ENCODE results near the gene OR8G1. TPM values are rescaled to one million over a fixed set of nuclear protein-coding genes. Genes with fewer than 3 reads are reported as not detected.
"Not testable (repeated sequence)": the region's sequence is repeated elsewhere in the genome, so short reads cannot be mapped to it uniquely, and the experiment has no call there.

OR8G1 gene
- total and polyA plus RNA-seq, 2 donors (not counting 1 experiment from before 2014, with no cell fraction given) = not detected

DNA sequence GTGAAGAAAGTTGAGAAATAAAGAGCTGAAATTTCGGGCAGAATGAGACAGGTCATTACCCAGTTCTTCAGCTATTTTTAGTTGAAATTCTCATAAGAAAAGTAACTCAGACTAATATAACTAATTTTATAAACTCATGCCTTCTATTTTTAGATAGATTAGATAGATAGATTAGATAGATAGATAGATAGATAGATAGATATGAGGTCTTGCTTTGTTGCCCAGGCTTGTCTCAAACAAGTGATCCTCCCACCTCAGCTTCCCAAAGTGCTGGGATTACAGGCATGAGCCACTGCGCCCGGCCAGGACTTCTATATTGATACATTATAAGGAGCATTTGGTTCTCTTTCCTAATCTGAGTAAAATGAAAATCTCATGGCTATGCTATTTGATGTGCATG, 26.9 kb upstream of the OR8G1 start:
- H3K27ac ChIP-seq (ENCODE audit: insufficient read depth, low read length) = no peak overlapping the region
- no peaks in the 10 kb centered on the region for H4K20me1 ChIP-seq (ENCODE audit: control insufficient read depth, extremely low read depth, insufficient read depth, low read length)
- H3K9me3 ChIP-seq (ENCODE audit: control insufficient read depth, insufficient read depth, low read depth, low read length) = no peaks in the 10 kb centered on the region
- H3K4me3 ChIP-seq (replicated peaks in 1 of 4; ENCODE audit: control extremely low read depth in 1 of 4, insufficient read depth in 1 of 4, low read depth in 3 of 4, low read length in 4 of 4) = no peak overlapping the region
- no peaks in the 10 kb centered on the region for H3K27me3 ChIP-seq (ENCODE audit: control insufficient read depth, insufficient read depth, low read length)
- no peak overlapping the region for H3K9ac ChIP-seq (ENCODE audit: insufficient read depth, low read length)
- no peaks in the 10 kb centered on the region for H3K36me3 ChIP-seq (ENCODE audit: control insufficient read depth, insufficient read depth, low read length)
- H3K4me2 ChIP-seq (ENCODE audit: extremely low read depth, insufficient read depth, low read length) = no peak overlapping the region
- DNase-seq (ENCODE audit: low read depth in 2 of 2) = no peak
- TF ChIP-seq EZH2 (IDR thresholded peaks at IDR 0.05; ENCODE audit: low read length, missing control alignments) = no peak
- TF ChIP-seq, protein P1, sequence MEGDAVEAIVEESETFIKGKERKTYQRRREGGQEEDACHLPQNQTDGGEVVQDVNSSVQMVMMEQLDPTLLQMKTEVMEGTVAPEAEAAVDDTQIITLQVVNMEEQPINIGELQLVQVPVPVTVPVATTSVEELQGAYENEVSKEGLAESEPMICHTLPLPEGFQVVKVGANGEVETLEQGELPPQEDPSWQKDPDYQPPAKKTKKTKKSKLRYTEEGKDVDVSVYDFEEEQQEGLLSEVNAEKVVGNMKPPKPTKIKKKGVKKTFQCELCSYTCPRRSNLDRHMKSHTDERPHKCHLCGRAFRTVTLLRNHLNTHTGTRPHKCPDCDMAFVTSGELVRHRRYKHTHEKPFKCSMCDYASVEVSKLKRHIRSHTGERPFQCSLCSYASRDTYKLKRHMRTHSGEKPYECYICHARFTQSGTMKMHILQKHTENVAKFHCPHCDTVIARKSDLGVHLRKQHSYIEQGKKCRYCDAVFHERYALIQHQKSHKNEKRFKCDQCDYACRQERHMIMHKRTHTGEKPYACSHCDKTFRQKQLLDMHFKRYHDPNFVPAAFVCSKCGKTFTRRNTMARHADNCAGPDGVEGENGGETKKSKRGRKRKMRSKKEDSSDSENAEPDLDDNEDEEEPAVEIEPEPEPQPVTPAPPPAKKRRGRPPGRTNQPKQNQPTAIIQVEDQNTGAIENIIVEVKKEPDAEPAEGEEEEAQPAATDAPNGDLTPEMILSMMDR (conservative IDR thresholded peaks at IDR 0.05 in 1 of 2, IDR thresholded peaks at IDR 0.05 in 1 of 2; ENCODE audit: low read depth in 1 of 2, low read length in 2 of 2) = no peak
- no peaks in the 10 kb centered on the region for H3K79me2 ChIP-seq (ENCODE audit: control insufficient read depth, insufficient read depth, low read length)
- no peaks in the 10 kb centered on the region for H3K4me1 ChIP-seq (ENCODE audit: control insufficient read depth, extremely low read depth, insufficient read depth, low read length)
- no peak overlapping the region for H2AFZ ChIP-seq (ENCODE audit: low read length)

GRCh38 chr11:124219126-124219525, 21.8 kb upstream of the OR8G1 start:
- no peaks in the 10 kb centered on the region for H3K9me3 ChIP-seq (ENCODE audit: control insufficient read depth, insufficient read depth, low read depth, low read length)
- peak in 1 of 2 donors; percentile 9 for DNase-seq (ENCODE audit: low read depth in 2 of 2)
- no peaks in the 10 kb centered on the region for H3K79me2 ChIP-seq (ENCODE audit: control insufficient read depth, insufficient read depth, low read length)
- no peak overlapping the region for H3K27ac ChIP-seq (ENCODE audit: insufficient read depth, low read length)
- H3K4me3 ChIP-seq (replicated peaks in 1 of 4; ENCODE audit: control extremely low read depth in 1 of 4, insufficient read depth in 1 of 4, low read depth in 3 of 4, low read length in 4 of 4) = no peak overlapping the region
- no peak overlapping the region for H3K4me2 ChIP-seq (ENCODE audit: extremely low read depth, insufficient read depth, low read length)
- H2AFZ ChIP-seq (ENCODE audit: low read length) = no peak overlapping the region
- H3K9ac ChIP-seq (ENCODE audit: insufficient read depth, low read length) = no peak overlapping the region
- H3K4me1 ChIP-seq (ENCODE audit: control insufficient read depth, extremely low read depth, insufficient read depth, low read length) = no peaks in the 10 kb centered on the region
- no peak for TF ChIP-seq EZH2 (IDR thresholded peaks at IDR 0.05; ENCODE audit: low read length, missing control alignments)
- TF ChIP-seq, protein P1 (conservative IDR thresholded peaks at IDR 0.05 in 1 of 2, IDR thresholded peaks at IDR 0.05 in 1 of 2; ENCODE audit: low read depth in 1 of 2, low read length in 2 of 2) = no peak
- H3K27me3 ChIP-seq (ENCODE audit: control insufficient read depth, insufficient read depth, low read length) = no peaks in the 10 kb centered on the region
- no peaks in the 10 kb centered on the region for H4K20me1 ChIP-seq (ENCODE audit: control insufficient read depth, extremely low read depth, insufficient read depth, low read length)
- no peaks in the 10 kb centered on the region for H3K36me3 ChIP-seq (ENCODE audit: control insufficient read depth, insufficient read depth, low read length)

GRCh38 chr11:124222407-124222806, 18.5 kb upstream of the OR8G1 start:
- H3K9me3 ChIP-seq (ENCODE audit: control insufficient read depth, insufficient read depth, low read depth, low read length) = no peaks in the 10 kb centered on the region
- no peaks in the 10 kb centered on the region for H3K36me3 ChIP-seq (ENCODE audit: control insufficient read depth, insufficient read depth, low read length)
- H2AFZ ChIP-seq (ENCODE audit: low read length) = no peak overlapping the region
- H3K4me3 ChIP-seq (replicated peaks in 1 of 4; ENCODE audit: control extremely low read depth in 1 of 4, insufficient read depth in 1 of 4, low read depth in 3 of 4, low read length in 4 of 4) = no peak overlapping the region
- H4K20me1 ChIP-seq (ENCODE audit: control insufficient read depth, extremely low read depth, insufficient read depth, low read length) = no peaks in the 10 kb centered on the region
- H3K27ac ChIP-seq (ENCODE audit: insufficient read depth, low read length) = no peak overlapping the region
- H3K79me2 ChIP-seq (ENCODE audit: control insufficient read depth, insufficient read depth, low read length) = no peaks in the 10 kb centered on the region
- TF ChIP-seq, protein P1 (conservative IDR thresholded peaks at IDR 0.05 in 1 of 2, IDR thresholded peaks at IDR 0.05 in 1 of 2; ENCODE audit: low read depth in 1 of 2, low read length in 2 of 2) = no peak
- no peak for TF ChIP-seq EZH2 (IDR thresholded peaks at IDR 0.05; ENCODE audit: low read length, missing control alignments)
- no peak overlapping the region for H3K4me2 ChIP-seq (ENCODE audit: extremely low read depth, insufficient read depth, low read length)
- no peaks in the 10 kb centered on the region for H3K4me1 ChIP-seq (ENCODE audit: control insufficient read depth, extremely low read depth, insufficient read depth, low read length)
- no peaks in the 10 kb centered on the region for H3K27me3 ChIP-seq (ENCODE audit: control insufficient read depth, insufficient read depth, low read length)
- DNase-seq (ENCODE audit: low read depth in 2 of 2) = no peak
- no peak overlapping the region for H3K9ac ChIP-seq (ENCODE audit: insufficient read depth, low read length)

DNA sequence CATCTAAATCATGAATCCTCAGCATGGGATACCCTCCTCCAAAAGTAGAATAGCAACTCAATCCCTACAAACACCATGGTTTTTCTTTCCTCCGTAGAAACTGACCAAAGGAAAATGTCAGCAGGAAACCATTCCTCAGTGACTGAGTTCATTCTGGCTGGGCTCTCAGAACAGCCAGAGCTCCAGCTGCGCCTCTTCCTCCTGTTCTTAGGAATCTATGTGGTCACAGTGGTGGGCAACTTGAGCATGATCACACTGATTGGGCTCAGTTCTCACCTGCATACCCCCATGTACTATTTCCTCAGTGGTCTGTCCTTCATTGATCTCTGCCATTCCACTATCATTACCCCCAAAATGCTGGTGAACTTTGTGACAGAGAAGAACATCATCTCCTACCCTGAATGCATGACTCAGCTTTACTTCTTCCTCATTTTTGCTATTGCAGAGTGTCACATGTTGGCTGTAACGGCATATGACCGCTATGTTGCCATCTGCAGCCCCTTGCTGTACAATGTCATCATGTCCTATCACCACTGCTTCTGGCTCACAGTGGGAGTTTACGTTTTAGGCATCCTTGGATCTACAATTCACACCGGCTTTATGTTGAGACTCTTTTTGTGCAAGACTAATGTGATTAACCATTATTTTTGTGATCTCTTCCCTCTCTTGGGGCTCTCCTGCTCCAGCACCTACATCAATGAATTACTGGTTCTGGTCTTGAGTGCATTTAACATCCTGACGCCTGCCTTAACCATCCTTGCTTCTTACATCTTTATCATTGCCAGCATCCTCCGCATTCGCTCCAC, 16.1 kb upstream of the OR8G1 start:
- not testable (repeated sequence) for H4K20me1 ChIP-seq (ENCODE audit: control insufficient read depth, extremely low read depth, insufficient read depth, low read length); H3K79me2 ChIP-seq (ENCODE audit: control insufficient read depth, insufficient read depth, low read length); H3K4me1 ChIP-seq (ENCODE audit: control insufficient read depth, extremely low read depth, insufficient read depth, low read length); DNase-seq (ENCODE audit: low read depth in 2 of 2); H2AFZ ChIP-seq (ENCODE audit: low read length); H3K4me2 ChIP-seq (ENCODE audit: extremely low read depth, insufficient read depth, low read length); H3K9me3 ChIP-seq (ENCODE audit: control insufficient read depth, insufficient read depth, low read depth, low read length); H3K36me3 ChIP-seq (ENCODE audit: control insufficient read depth, insufficient read depth, low read length); H3K27me3 ChIP-seq (ENCODE audit: control insufficient read depth, insufficient read depth, low read length); H3K27ac ChIP-seq (ENCODE audit: insufficient read depth, low read length); H3K9ac ChIP-seq (ENCODE audit: insufficient read depth, low read length); H3K4me3 ChIP-seq (replicated peaks in 1 of 4; ENCODE audit: control extremely low read depth in 1 of 4, insufficient read depth in 1 of 4, low read depth in 3 of 4, low read length in 4 of 4)
